Peyer's patch (tissue), 4 donors: Measurements from ENCODE around the gene GAS7. TPM values are rescaled to one million over a fixed set of nuclear protein-coding genes. Genes with fewer than 3 reads are reported as not detected.

Source experiments
- DNase-seq, 3 donors: peaks; one replicate each; pipeline ENCODE4 v3.0.0-alpha.2; 2017 to 2019
- H3K27ac ChIP-seq, 4 donors: fragments of 200-600 bp; sonication (generic); one replicate each; pipeline ENCODE4 v1.5.1; 2016 to 2019
- H3K27me3 ChIP-seq, 2 donors: fragments of 200-600 bp; sonication (generic); one replicate each; pipeline ENCODE4 v1.5.1; 2019
- H3K36me3 ChIP-seq, 3 donors: fragments of 200-600 bp; sonication (generic); one replicate each; pipeline ENCODE4 v1.5.1; 2016 to 2019
- H3K4me1 ChIP-seq, 4 donors: fragments of 200-600 bp; sonication (generic); one replicate each; pipeline ENCODE4 v1.5.1; 2016 to 2019
- H3K4me3 ChIP-seq, 4 donors: fragments of 200-600 bp; sonication (generic); 1 replicate in 3 of 4; 2 replicates in 1 of 4; pipeline ENCODE4 v1.5.1; 2016 to 2019; ENCODE audit warnings: mild to moderate bottlenecking in 1 of 4
- H3K9me3 ChIP-seq, 4 donors: fragments of 200-600 bp; sonication (generic); one replicate each; pipeline ENCODE4 v1.5.1; 2016 to 2019; ENCODE audit warnings: mild to moderate bottlenecking in 1 of 4
- CTCF ChIP-seq, 6 experiments: fragments of 450-650 bp in 4 of 6; fragments of 200-600 bp in 2 of 6; sonication (generic) in 1 of 6; IDR thresholded peaks; one replicate each; pipeline ENCODE4 v1.5.1; 2017 to 2019; ENCODE audit warnings: antibody characterized with exemption in 6 of 6, mild to moderate bottlenecking in 3 of 6, moderate library complexity in 1 of 6
- POLR2A ChIP-seq, 2 donors: fragments of 450-650 bp; IDR thresholded peaks; one replicate each; pipeline ENCODE4 v1.5.1; 2017; ENCODE audit warnings: antibody characterized with exemption in 2 of 2, mild to moderate bottlenecking in 2 of 2, moderate library complexity in 2 of 2
- total RNA-seq, 4 donors: library from RNA; depleted of rRNA; stranded (reverse); fragments of >200 nt; gene quantifications; one replicate each; pipeline ENCODE4 v1.1.0, GENCODE V29; 2016

GAS7 gene
- total RNA-seq, 4 donors from 2014 or later: 6.8 to 104 (median 27.6) TPM

GRCh38 chr17:9943343-9943742, 255.1 kb downstream of the GAS7 start:
- Histone ChIP-seq H3K27ac (no peak overlapping the region), H3K4me3 (no peak overlapping the region), H3K27me3 (no peaks in the 10 kb centered on the region), H3K9me3 (peaks cover 0 to 4% (median 0%) of the 10 kb centered on the region in 4 donors), H3K36me3 (peaks cover 0 to 7% (median 0%) of the 10 kb centered on the region in 3 donors), H3K4me1 (no peaks in the 10 kb centered on the region)
- no peak for TF ChIP-seq POLR2A (IDR thresholded peaks at IDR 0.05)
- no peak for DNase-seq

GRCh38 chr17:9942885-9943284, 255.5 kb downstream of the GAS7 start:
- Histone ChIP-seq H3K4me1 (no peaks in the 10 kb centered on the region), H3K4me3 (no peak overlapping the region), H3K27me3 (no peaks in the 10 kb centered on the region), H3K9me3 (peaks cover 0 to 4% (median 0%) of the 10 kb centered on the region in 4 donors), H3K36me3 (peaks cover 0 to 7% (median 0%) of the 10 kb centered on the region in 3 donors), H3K27ac (no peak overlapping the region)
- TF ChIP-seq CTCF (IDR thresholded peaks at IDR 0.05): no peak
- no peak for TF ChIP-seq POLR2A (IDR thresholded peaks at IDR 0.05)
- no peak for DNase-seq

GRCh38 chr17:9941305-9941704, 257.1 kb downstream of the GAS7 start:
- Histone ChIP-seq H3K27ac (no peak overlapping the region), H3K36me3 (peaks cover 0 to 7% (median 0%) of the 10 kb centered on the region in 3 donors), H3K4me1 (no peaks in the 10 kb centered on the region), H3K4me3 (no peak overlapping the region), H3K9me3 (peaks cover 0 to 4% (median 0%) of the 10 kb centered on the region in 4 donors), H3K27me3 (no peaks in the 10 kb centered on the region)
- no peak for DNase-seq
- TF ChIP-seq POLR2A (IDR thresholded peaks at IDR 0.05) (no peak), CTCF (IDR thresholded peaks at IDR 0.05) (no peak)

- H3K36me3 ChIP-seq: peaks cover 0 to 7% (median 0%) of the 10 kb centered on the region in 3 donors
- TF ChIP-seq POLR2A (IDR thresholded peaks at IDR 0.05) (no peak), CTCF (IDR thresholded peaks at IDR 0.05) (no peak)
Observed at GRCh38 chr17:9940841-9941240, 257.6 kb downstream of the GAS7 start.

GRCh38 chr17:9938764-9939163, 259.6 kb downstream of the GAS7 start:
- no peak overlapping the region for H3K27ac ChIP-seq
- no peak for DNase-seq
- no peak overlapping the region for H3K4me3 ChIP-seq
- H3K9me3 ChIP-seq: peaks cover 0 to 4% (median 1%) of the 10 kb centered on the region in 4 donors
- no peaks in the 10 kb centered on the region for H3K27me3 ChIP-seq
- peaks cover 0 to 7% (median 0%) of the 10 kb centered on the region in 3 donors for H3K36me3 ChIP-seq
- TF ChIP-seq CTCF (IDR thresholded peaks at IDR 0.05) (no peak), POLR2A (IDR thresholded peaks at IDR 0.05) (no peak)
- H3K4me1 ChIP-seq: no peaks in the 10 kb centered on the region

More at GRCh38 chr17:9940841-9941240, 257.6 kb downstream of the GAS7 start:
- Histone ChIP-seq H3K9me3 (peaks cover 0 to 4% (median 1%) of the 10 kb centered on the region in 4 donors), H3K4me3 (no peak overlapping the region), H3K27me3 (no peaks in the 10 kb centered on the region), H3K4me1 (no peaks in the 10 kb centered on the region), H3K27ac (no peak overlapping the region)
- DNase-seq: no peak

- DNase-seq: no peak
- Histone ChIP-seq H3K4me1 (no peaks in the 10 kb centered on the region), H3K36me3 (peaks cover 0 to 7% (median 0%) of the 10 kb centered on the region in 3 donors), H3K27ac (no peak overlapping the region), H3K9me3 (peaks cover 0 to 4% (median 1%) of the 10 kb centered on the region in 4 donors), H3K27me3 (no peaks in the 10 kb centered on the region), H3K4me3 (no peak overlapping the region)
- no peak for TF ChIP-seq POLR2A (IDR thresholded peaks at IDR 0.05)
- TF ChIP-seq CTCF (IDR thresholded peaks at IDR 0.05): no peak
Observed at GRCh38 chr17:9937901-9938300, 260.5 kb downstream of the GAS7 start.
